Measurements from ENCODE around the gene THOC7. TPM values are rescaled to one million over a fixed set of nuclear protein-coding genes. Genes with fewer than 3 reads are reported as not detected.

The THOC7 gene
- total RNA-seq, 4 donors from 2014 or later: 28.0 to 48.8 (median 40.1) TPM

- no peak overlapping the region for H3K4me3 ChIP-seq
- no peak overlapping the region for H3K27ac ChIP-seq
- no peaks in the 10 kb centered on the region for H3K27me3 ChIP-seq
- H3K36me3 ChIP-seq: peaks cover 45% of the 10 kb centered on the region
- WGBS: 90% methylated on average over 6 of the region's 6 CpGs
- H3K9me3 ChIP-seq: no peaks in the 10 kb centered on the region
- DNase-seq (ENCODE audit: low spot score in 2 of 2): no peak
- TF ChIP-seq, protein P1, sequence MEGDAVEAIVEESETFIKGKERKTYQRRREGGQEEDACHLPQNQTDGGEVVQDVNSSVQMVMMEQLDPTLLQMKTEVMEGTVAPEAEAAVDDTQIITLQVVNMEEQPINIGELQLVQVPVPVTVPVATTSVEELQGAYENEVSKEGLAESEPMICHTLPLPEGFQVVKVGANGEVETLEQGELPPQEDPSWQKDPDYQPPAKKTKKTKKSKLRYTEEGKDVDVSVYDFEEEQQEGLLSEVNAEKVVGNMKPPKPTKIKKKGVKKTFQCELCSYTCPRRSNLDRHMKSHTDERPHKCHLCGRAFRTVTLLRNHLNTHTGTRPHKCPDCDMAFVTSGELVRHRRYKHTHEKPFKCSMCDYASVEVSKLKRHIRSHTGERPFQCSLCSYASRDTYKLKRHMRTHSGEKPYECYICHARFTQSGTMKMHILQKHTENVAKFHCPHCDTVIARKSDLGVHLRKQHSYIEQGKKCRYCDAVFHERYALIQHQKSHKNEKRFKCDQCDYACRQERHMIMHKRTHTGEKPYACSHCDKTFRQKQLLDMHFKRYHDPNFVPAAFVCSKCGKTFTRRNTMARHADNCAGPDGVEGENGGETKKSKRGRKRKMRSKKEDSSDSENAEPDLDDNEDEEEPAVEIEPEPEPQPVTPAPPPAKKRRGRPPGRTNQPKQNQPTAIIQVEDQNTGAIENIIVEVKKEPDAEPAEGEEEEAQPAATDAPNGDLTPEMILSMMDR (IDR thresholded peaks at IDR 0.05): no peak
- no peak for TF ChIP-seq POLR2AphosphoS5 (IDR thresholded peaks at IDR 0.05)
- TF ChIP-seq POLR2A (IDR thresholded peaks at IDR 0.05): no peak
- TF ChIP-seq EP300 (IDR thresholded peaks at IDR 0.05): no peak
- peaks cover 13% of the 10 kb centered on the region for H3K4me1 ChIP-seq
These were observed 31.2 kb downstream of the THOC7 start for GRCh38 chr3:63832395-63832794.

DNA sequence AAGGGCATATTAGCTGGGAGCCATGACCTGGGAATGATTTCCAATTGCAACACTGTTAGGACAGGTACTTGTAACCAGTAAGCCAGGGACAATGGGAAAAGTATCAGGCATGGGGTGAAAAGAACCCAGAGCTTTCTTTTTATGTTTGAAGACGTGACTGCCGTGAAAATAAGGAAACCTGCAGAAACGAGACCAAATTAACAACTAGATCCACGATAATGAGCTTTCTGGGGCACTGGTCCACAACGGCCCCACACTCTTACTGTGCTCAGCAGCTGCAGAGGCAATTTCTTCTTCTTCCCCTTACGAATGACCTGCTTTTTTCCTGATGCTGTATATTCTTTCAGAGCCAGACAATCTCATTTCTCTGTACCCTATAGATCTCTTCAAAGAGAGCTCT is 33.1 kb downstream of the THOC7 start:
- TF ChIP-seq, protein P1 (IDR thresholded peaks at IDR 0.05): no peak
- no peak for TF ChIP-seq POLR2A (IDR thresholded peaks at IDR 0.05)
- TF ChIP-seq EP300 (IDR thresholded peaks at IDR 0.05): no peak
- TF ChIP-seq POLR2AphosphoS5 (IDR thresholded peaks at IDR 0.05): no peak
- no peaks in the 10 kb centered on the region for H3K9me3 ChIP-seq
- 76% methylated on average over 6 of the region's 6 CpGs for WGBS
- peaks cover 45% of the 10 kb centered on the region for H3K36me3 ChIP-seq
- H3K27me3 ChIP-seq: no peaks in the 10 kb centered on the region
- peaks cover 13% of the 10 kb centered on the region for H3K4me1 ChIP-seq
- no peak overlapping the region for H3K4me3 ChIP-seq
- no peak for DNase-seq (ENCODE audit: low spot score in 2 of 2)
- peak overlapping the region; percentile 6 for H3K27ac ChIP-seq

GRCh38 chr3:63824309-63824708 is 39.3 kb downstream of the THOC7 start:
- 62% methylated on average over 4 of the region's 4 CpGs for WGBS
- DNase-seq (ENCODE audit: low spot score in 2 of 2): no peak
- H3K27ac ChIP-seq: no peak overlapping the region
- H3K4me3 ChIP-seq: no peak overlapping the region
- no peaks in the 10 kb centered on the region for H3K27me3 ChIP-seq
- peaks cover 9% of the 10 kb centered on the region for H3K36me3 ChIP-seq
- no peaks in the 10 kb centered on the region for H3K9me3 ChIP-seq
- no peaks in the 10 kb centered on the region for H3K4me1 ChIP-seq
- no peak for TF ChIP-seq EP300 (IDR thresholded peaks at IDR 0.05)
- TF ChIP-seq, protein P1 (IDR thresholded peaks at IDR 0.05): no peak
- no peak for TF ChIP-seq POLR2AphosphoS5 (IDR thresholded peaks at IDR 0.05)
- no peak for TF ChIP-seq POLR2A (IDR thresholded peaks at IDR 0.05)

- Histone ChIP-seq H3K9me3 (no peaks in the 10 kb centered on the region), H3K4me3 (no peak within 1 kb of the TSS), H3K4me1 (peaks cover 4% of the 10 kb centered on the region), H3K27me3 (no peaks in the 10 kb centered on the region), H3K36me3 (no peaks in the 10 kb centered on the region), H3K27ac (no peak within 1 kb of the TSS)
- WGBS: 93% methylated on average over 1 of the region's 1 CpG
- no peak for TF ChIP-seq POLR2A (IDR thresholded peaks at IDR 0.05)
- no peak for TF ChIP-seq EP300 (IDR thresholded peaks at IDR 0.05)
- TF ChIP-seq, protein P1 (IDR thresholded peaks at IDR 0.05): no peak
- no peak for TF ChIP-seq POLR2AphosphoS5 (IDR thresholded peaks at IDR 0.05)
- DNase-seq (ENCODE audit: low spot score in 2 of 2): no peak
These were observed 44.5 kb downstream of the THOC7 start, which contains the start of gene C3orf49 for GRCh38 chr3:63819151-63819398. C3orf49 (plus strand) TSS chr3:63819299; CDS start chr3:63819472, 173 bp downstream.

DNA sequence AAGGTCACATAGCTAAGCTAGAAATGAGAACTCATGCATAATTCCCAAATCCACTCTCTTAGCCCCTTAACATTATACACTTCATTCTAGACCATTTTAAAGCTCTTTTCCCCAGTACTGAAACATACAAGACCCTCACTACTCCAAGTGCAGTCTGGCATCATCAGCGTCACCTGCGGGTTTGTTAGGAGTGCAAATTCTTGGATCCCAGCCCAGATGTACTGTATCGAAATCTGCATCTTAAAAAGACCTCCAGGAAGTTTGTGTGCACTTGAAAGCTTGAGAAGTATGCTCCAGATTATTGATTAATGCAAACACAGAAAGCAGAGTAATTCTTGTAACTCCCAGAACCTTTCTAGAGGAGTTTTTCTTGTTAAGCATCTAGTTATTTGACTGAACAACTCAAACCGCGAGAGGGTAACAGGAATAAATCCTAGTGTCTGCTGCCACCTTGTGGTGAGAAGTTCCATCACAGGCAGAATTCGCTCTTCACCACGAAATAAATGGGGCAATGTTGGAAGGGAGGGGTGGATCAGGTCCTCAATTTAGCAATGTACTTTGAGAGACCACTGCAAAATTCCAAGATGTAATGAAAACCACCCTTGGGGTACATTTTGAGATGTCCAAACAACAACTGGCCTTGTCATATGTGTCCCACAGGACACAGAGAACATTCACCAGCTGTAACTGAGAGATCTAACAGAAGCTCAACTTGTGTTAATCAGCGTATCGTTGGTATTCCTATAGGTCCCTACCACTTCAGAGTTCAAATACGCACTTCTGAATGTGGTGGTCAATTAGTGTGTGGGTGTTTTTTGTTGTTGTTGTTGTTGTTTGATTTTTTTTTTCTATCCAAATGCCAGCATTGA is 45.1 kb downstream of the THOC7 start:
- Histone ChIP-seq H3K4me3 (no peak overlapping the region), H3K27ac (no peak overlapping the region), H3K4me1 (peaks cover 4% of the 10 kb centered on the region), H3K36me3 (no peaks in the 10 kb centered on the region), H3K9me3 (no peaks in the 10 kb centered on the region), H3K27me3 (no peaks in the 10 kb centered on the region)
- WGBS: 30% methylated on average over 10 of the region's 10 CpGs
- TF ChIP-seq, protein P1 (IDR thresholded peaks at IDR 0.05): peak; percentile 67 to 68
- no peak for TF ChIP-seq POLR2AphosphoS5 (IDR thresholded peaks at IDR 0.05)
- DNase-seq (ENCODE audit: low spot score in 2 of 2): peak in 1 of 2 donors; percentile 59

All from suprapubic skin (tissue), 4 donors.